ENCODE results near the gene NSG2.
"Not testable (repeated sequence)": the region's sequence is repeated elsewhere in the genome, so short reads cannot be mapped to it uniquely, and the experiment has no call there.

NSG2 gene

GRCh38 chr5:174096619-174097018 lies 51.1 kb downstream of the NSG2 start:
- DNase-seq (ENCODE audit: extremely low read depth, low read depth): no peak
- no peak overlapping the region for H3K4me3 ChIP-seq (replicated peaks; ENCODE audit: low read depth, low read length)
- TF ChIP-seq CTCF (IDR thresholded peaks at IDR 0.05; ENCODE audit: low read depth, low read length, missing control alignments): no peak

DNA sequence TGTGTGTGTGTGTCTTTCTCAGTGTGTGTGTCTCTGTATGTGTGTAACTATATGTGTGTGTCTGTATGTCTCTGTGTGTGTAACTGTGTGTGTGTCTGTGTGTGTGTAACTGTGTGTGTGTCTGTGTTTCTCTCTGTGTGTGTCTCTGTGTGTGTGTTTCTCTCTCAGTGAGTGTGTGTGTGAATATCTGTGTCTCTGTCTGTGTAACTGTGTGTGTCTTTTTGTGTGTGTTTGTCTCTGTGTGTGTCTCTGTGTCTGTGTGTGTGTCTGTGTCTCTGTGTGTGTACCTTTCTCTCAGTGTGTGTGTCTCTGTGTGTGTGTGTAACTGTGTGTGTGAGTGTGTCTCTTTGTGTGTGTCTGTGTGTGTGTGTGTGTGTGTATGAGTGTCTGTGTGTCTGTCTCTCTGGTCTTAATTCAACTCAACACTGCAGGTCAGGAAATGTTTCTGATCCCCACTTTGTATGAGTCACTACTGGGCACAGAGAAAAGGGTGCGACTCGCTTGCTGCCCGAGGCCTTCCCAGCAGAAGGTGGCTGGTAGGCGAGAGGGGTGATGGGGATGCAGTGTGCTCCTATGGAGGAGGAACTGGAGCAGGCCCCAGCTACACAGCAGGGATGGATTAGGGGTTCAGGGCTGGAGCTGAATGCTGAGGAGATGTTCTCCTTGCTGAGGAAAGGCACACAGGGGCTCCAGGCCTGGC lies 52.1 kb downstream of the NSG2 start:
- no peak for TF ChIP-seq CTCF (IDR thresholded peaks at IDR 0.05; ENCODE audit: low read depth, low read length, missing control alignments)
- no peak for DNase-seq (ENCODE audit: extremely low read depth, low read depth)
- no peak overlapping the region for H3K4me3 ChIP-seq (replicated peaks; ENCODE audit: low read depth, low read length)

- DNase-seq (ENCODE audit: extremely low read depth, low read depth): no peak
- no peak overlapping the region for H3K4me3 ChIP-seq (replicated peaks; ENCODE audit: low read depth, low read length)
- no peak for TF ChIP-seq CTCF (IDR thresholded peaks at IDR 0.05; ENCODE audit: low read depth, low read length, missing control alignments)
Observed at GRCh38 chr5:174098694-174099093, 53.2 kb downstream of the NSG2 start.

GRCh38 chr5:174100490-174100889 lies 55.0 kb downstream of the NSG2 start:
- H3K4me3 ChIP-seq (replicated peaks; ENCODE audit: low read depth, low read length): no peak overlapping the region
- DNase-seq (ENCODE audit: extremely low read depth, low read depth): no peak
- TF ChIP-seq CTCF (IDR thresholded peaks at IDR 0.05; ENCODE audit: low read depth, low read length, missing control alignments): no peak

DNA sequence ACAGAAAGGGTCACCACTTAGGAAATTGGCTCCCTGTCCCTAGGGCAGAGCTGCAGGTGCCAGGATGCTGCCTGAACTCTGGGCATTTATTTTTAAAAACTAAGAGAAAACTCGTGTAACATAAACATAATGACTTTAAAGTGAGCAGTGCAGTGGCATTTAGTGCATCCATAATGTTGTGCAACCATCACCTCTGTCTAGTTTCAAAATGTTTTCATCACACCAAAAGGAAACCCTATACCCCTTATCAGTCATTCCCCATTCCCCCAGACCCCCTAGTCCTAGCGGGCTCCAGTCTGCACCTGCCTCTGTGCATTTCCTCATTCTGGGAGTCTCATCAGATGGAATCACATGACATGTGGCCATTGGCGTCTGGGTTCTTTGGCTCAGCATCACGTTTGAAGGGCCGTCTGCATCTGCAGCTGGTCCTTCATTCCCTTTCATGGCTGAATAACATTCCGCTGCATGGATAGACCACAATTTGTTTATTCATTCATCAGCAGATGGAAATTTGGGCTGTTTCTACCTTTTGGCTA lies 55.8 kb downstream of the NSG2 start:
- no peak for DNase-seq (ENCODE audit: extremely low read depth, low read depth)
- TF ChIP-seq CTCF (IDR thresholded peaks at IDR 0.05; ENCODE audit: low read depth, low read length, missing control alignments): no peak
- no peak overlapping the region for H3K4me3 ChIP-seq (replicated peaks; ENCODE audit: low read depth, low read length)

- DNase-seq (ENCODE audit: extremely low read depth, low read depth); H3K4me3 ChIP-seq (replicated peaks; ENCODE audit: low read depth, low read length): not testable (repeated sequence)
Observed at GRCh38 chr5:174102574-174102973, 57.1 kb downstream of the NSG2 start.

GRCh38 chr5:174106997-174107655 lies 61.6 kb downstream of the NSG2 start:
- no peak for TF ChIP-seq CTCF (IDR thresholded peaks at IDR 0.05; ENCODE audit: low read depth, low read length, missing control alignments)
- H3K4me3 ChIP-seq (replicated peaks; ENCODE audit: low read depth, low read length): no peak overlapping the region
- DNase-seq (ENCODE audit: extremely low read depth, low read depth): no peak
